Forelimb muscle (tissue), 1 donor: ENCODE data around the gene LUC7L2. TPM values are rescaled to one million over a fixed set of nuclear protein-coding genes. Genes with fewer than 3 reads are reported as not detected.
"Not testable (repeated sequence)": the region's sequence is repeated elsewhere in the genome, so short reads cannot be mapped to it uniquely, and the experiment has no call there.

Experiments
- DNase-seq: peaks from one replicate; pipeline ENCODE4 v3.0.0-alpha.2; 2013; ENCODE audit warnings: low read depth
- polyA plus RNA-seq: library from polyadenylated mRNA; unstranded; fragments of 120-200 nt; gene quantifications from one replicate; pipeline ENCODE4 v1.2.1, GENCODE V29; 2013; ENCODE audit not compliant: insufficient read length

Gene LUC7L2
- polyA plus RNA-seq, 1 donor: 64.6 TPM

- no peak for DNase-seq
Measured at GRCh38 chr7:139355320-139355719, 4.4 kb upstream of the LUC7L2 start.

- not testable (repeated sequence) for DNase-seq
Measured at GRCh38 chr7:139357729-139358506, 1.8 kb upstream of the LUC7L2 start.

- DNase-seq: no peak
Measured at GRCh38 chr7:139358541-139359365, 941 bp upstream of the LUC7L2 start.

- peak; percentile 72 for DNase-seq
Measured at GRCh38 chr7:139360210-139360947, 685 bp downstream of the LUC7L2 start.

DNA sequence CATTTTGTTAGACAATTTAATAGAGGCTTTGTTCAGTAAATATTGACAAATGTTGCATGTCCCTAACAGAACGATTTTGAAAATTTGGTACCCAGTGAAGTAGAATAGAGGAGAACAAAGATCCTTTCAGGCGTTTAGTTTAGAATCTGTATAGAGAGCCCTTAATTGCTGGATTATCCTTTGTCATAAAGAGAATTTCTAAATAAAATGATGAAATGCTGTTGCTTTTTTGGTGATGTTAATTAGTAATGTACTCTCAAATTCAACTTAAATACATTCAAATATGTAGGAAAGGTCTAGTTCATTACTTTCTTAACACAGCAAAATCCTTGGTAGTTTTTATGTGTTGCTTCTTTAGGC, 1.2 kb downstream of the LUC7L2 start:
- no peak for DNase-seq

DNA sequence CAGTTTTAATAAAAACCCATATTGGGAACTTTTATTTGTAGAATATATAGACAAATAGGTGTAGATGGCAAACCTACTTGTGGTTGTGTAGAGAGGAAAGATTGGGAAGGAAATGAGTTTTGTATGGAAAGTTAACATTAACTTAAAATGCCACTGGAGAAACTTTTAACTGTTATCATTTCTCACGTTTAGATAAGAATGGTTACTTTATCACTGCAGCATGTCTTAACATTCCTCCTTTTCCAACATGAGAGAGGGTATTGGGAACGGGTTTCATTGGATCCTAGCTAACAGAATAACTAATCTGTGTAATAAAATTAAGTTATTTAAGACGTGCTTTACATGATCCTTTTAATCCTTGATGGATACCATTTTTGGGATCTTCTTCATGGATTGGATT, 1.8 kb downstream of the LUC7L2 start:
- DNase-seq: no peak

DNA sequence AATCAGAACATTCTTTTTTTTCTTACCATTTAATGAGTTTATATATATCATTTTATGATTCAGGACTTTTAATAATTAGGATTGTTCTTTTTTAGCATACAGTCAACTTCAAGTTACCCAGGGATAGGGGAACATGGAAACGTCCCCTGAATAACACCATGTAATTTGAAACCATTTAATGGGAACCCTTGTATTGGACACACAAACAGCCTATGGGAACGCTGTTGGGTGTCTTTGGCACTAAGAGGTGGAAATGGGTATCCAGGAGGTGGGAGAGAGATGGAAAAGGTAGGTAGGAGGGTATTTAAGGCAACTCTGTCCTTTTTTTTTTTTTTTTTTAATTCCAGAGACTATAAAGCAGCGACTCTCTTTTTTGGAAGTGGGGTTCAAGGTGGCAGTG, 2.6 kb downstream of the LUC7L2 start:
- DNase-seq: no peak

GRCh38 chr7:139362981-139363380, 3.3 kb downstream of the LUC7L2 start:
- DNase-seq: no peak

DNA sequence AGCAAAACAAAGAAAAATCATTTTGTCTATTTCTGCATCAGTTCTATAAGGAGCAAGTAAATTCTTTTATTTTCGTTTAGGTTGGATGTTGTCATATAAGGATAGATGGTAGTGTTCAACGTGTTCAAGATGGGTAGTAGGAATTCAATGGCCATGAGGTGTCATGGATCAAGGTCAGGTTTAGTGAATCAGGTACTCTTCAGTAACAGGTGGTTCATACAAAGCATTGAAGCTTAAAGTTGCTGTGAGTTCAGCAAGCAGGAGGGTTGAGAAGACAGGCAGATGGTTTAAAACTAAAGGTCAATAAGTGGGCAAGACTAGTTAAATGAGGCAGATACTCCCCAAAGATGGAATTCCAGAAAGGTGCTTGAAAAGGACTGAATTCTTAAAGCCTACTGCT, 5.6 kb downstream of the LUC7L2 start:
- no peak for DNase-seq

- DNase-seq: no peak
Measured at GRCh38 chr7:139366400-139366799, 6.7 kb downstream of the LUC7L2 start.

GRCh38 chr7:139367438-139368155, 7.9 kb downstream of the LUC7L2 start:
- no peak for DNase-seq

DNA sequence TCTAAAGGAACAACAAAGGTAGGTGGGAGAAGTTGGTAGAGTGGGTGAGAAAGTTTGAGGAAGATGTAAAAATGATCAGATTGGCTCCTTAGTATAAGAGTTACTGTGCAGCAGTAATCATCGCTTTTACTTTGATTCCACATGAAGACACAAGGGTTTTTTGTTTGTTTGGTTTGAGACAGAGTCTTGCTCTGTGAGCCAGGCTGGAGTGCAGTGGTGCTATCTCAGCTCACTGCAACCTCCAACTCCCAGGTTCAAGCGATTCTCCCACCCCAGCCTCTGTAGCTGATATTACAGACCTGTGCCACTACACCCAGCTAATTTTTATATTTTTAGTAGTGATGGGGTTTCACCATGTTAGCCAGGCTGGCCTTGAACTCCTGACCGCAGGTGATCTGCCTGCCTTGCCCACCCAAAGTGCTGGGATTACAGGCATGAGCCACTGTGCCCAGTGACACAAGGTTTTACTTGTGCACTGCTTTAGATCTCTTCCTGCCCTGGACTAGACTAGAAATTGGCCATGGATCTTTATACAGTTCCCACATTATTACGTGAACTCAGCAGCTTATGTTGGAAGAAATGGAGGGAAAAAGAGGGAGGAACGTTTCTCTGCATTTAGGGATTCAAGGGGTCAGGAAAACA, 10.7 kb downstream of the LUC7L2 start:
- no peak for DNase-seq

GRCh38 chr7:139370943-139371313, 11.2 kb downstream of the LUC7L2 start:
- DNase-seq: no peak

- no peak for DNase-seq
Measured at GRCh38 chr7:139374246-139374645, 14.6 kb downstream of the LUC7L2 start.

DNA sequence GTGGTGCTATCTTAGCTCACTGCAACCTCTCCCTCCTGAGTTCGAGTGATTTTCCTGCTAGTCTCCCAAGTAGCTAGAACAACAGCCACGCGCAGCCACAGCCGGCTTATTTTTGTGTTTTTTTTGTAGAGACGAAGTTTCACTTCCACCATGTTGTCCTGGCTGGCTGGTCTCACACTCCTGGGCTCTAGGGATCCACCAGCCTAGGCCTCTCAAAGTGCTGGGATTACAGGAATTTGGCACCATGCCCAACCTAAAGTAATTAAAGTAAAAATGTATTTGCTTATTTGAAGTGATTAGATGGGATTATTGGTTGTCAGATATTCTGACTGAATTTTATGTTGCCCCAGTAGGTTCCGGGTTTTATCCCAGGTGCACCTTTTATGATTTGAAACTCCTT, 22.7 kb downstream of the LUC7L2 start:
- DNase-seq: no peak

GRCh38 chr7:139384611-139385010, 24.9 kb downstream of the LUC7L2 start:
- no peak for DNase-seq

DNA sequence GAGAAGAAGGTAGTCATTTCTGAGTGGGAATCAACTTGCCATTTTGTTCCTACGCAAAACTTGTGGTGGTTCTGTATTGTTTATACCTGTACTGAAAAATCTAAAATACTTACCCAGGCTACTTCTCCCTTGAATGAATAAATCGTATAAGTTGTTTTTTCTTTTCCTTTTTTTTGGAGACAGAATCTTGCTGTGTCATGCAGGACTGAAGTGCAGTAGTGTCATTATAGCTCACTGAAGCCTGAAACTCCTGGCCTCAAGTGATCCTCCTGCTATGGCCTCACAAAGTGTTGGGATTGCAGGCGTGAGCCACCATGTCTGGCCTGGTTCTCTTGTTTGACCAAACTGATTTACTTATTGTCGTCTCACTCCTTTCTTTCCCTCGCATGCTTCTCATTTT, 27.9 kb downstream of the LUC7L2 start:
- no peak for DNase-seq

DNA sequence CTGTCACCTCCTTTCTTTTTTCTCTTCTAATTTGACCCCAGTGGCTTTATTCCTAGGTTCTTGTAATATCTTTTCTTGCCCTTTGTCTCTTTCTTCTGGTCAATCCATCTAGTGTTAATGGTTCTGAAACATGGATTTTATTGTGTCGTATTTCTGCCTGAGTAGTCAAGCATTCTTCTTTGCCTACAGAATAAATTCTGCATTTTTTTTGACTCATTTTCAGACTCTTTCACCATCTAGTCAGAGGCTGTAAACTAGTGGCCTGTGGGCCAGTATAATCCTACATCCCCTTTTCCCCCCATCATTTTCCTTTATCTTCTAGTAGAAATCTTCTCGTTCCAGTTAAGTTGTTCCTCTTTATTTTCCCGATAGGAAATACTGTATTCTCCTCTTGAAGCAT, 29.4 kb downstream of the LUC7L2 start:
- no peak for DNase-seq

DNA sequence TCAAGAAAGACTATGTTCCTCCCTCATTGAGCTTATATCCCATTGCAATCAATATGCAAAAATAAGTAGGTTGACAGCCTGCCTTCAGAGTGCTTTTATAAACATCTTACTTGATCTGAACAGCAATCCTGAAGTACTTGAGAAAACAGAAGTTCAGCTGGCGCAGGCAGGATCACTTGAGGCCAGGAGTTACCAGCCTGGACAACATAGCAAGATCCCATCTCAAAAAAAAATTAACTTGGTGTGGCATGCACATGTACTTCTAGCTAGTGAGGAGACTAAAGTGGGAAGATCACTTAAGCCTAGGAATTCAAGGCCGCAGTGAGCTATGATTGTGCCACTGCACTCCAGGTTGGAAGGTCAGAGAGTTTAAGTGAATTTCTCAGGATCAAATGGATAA, 30.1 kb downstream of the LUC7L2 start:
- no peak for DNase-seq

- DNase-seq: no peak
Measured at GRCh38 chr7:139393621-139394211, 34.0 kb downstream of the LUC7L2 start.

- DNase-seq: no peak
Measured at GRCh38 chr7:139394540-139394939, 34.8 kb downstream of the LUC7L2 start.
